ENCODE results near the gene LTB4R2.

DNA sequence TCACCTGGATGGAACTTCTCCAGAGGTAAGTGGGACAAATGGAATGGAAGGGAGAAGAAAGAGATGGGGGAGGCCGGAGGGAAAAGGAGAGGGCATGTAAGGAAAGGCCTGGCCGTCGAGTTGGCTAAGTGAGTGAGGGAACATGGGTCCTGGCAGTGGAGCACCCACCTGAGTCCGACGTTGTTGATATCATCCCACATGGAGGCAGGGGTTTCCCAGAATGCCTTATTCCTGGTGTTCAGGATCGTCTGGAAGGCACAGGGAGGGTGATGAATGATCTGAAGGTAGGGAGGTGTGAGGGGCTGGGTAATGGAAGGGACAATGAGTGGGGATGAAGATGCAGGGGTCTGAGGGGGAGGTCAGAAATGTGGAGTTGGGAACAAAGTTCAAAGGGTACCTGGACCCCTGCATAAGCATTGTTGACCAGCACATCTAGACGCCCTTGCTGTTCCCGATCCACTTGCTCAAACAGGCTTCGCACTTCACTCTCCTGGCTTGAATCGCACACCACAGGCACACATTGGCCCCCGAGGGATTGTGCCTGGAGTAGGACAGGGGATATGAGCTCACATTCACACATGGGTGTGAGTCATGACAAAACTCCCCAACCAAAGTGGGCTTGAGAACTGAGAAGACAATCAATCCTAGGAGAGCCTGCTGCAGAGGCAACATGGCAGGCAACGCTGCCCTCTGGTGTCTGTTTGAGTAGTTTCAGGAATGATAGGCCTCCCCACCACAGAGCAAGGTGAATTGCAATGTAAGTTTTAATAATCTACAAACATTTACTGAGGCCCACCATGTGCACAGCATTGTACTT lies 13.4 kb upstream of the LTB4R2 start:
- TF ChIP-seq CTCF (IDR thresholded peaks at IDR 0.05) (peak; percentile 53 to 81 (median 68)), POLR2A (IDR thresholded peaks at IDR 0.05) (no peak), EP300 (IDR thresholded peaks at IDR 0.05) (no peak), POLR2AphosphoS5 (IDR thresholded peaks at IDR 0.05) (peak; percentile 40 to 68)
